PFSK-1 (cell line): ENCODE data around the gene SLC35G3.

Experiments used
- POLR2AphosphoS5 ChIP-seq: IDR thresholded peaks from 2 replicates; pipeline ENCODE4 v1.6.1; 2012; ENCODE audit warnings: low read depth, mild to moderate bottlenecking, control low read depth, low read length, moderate library complexity
- REST ChIP-seq, 2 experiments: IDR thresholded peaks; 2 replicates each; pipeline versions ENCODE4 v1.6.1 to v1.8.0; 2011 to 2012; ENCODE audit warnings: low read depth in 2 of 2, low read length in 2 of 2, control low read depth in 1 of 2, inconsistent platforms in 1 of 2, mild to moderate bottlenecking in 1 of 2, moderate library complexity in 1 of 2; ENCODE audit not compliant: insufficient read depth in 1 of 2

- TF ChIP-seq REST (IDR thresholded peaks at IDR 0.05; ENCODE audit: insufficient read depth in 1 of 2, low read depth in 2 of 2, low read length in 2 of 2) = no peak
- TF ChIP-seq POLR2AphosphoS5 = no peak
These were observed 32.9 kb downstream of the SLC35G3 start for GRCh38 chr17:35161281-35161761.
